ENCODE results near the gene DNAJC15.
"Not testable (repeated sequence)": the region's sequence is repeated elsewhere in the genome, so short reads cannot be mapped to it uniquely, and the experiment has no call there.

GRCh38 chr13:43060806-43061205 is 37.4 kb downstream of the DNAJC15 start:
- TF ChIP-seq POLR2A (IDR thresholded peaks at IDR 0.05; ENCODE audit: low read length); GATA1 (IDR thresholded peaks at IDR 0.05; ENCODE audit: low read depth, low read length): not testable (repeated sequence)

Measured in erythroblast (primary cell).